Measurements from ENCODE around the gene MRFAP1L1. TPM values are rescaled to one million over a fixed set of nuclear protein-coding genes. Genes with fewer than 3 reads are reported as not detected.

MRFAP1L1 gene
- total RNA-seq, 1 donor from 2014 or later: 69.3 TPM

GRCh38 chr4:6659897-6660296 lies 49.8 kb downstream of the MRFAP1L1 start:
- Mint-ChIP-seq H3K9me3 (ENCODE audit: low read depth) (no peaks in the 10 kb centered on the region), H3K4me1 (ENCODE audit: low read depth) (no peaks in the 10 kb centered on the region), H3K4me3 (ENCODE audit: low read depth) (no peak overlapping the region), H3K27ac (no peak overlapping the region), H3K27me3 (peaks cover 28% of the 10 kb centered on the region), H3K36me3 (ENCODE audit: insufficient read depth) (peaks cover 1% of the 10 kb centered on the region)
- TF ChIP-seq, protein P1, sequence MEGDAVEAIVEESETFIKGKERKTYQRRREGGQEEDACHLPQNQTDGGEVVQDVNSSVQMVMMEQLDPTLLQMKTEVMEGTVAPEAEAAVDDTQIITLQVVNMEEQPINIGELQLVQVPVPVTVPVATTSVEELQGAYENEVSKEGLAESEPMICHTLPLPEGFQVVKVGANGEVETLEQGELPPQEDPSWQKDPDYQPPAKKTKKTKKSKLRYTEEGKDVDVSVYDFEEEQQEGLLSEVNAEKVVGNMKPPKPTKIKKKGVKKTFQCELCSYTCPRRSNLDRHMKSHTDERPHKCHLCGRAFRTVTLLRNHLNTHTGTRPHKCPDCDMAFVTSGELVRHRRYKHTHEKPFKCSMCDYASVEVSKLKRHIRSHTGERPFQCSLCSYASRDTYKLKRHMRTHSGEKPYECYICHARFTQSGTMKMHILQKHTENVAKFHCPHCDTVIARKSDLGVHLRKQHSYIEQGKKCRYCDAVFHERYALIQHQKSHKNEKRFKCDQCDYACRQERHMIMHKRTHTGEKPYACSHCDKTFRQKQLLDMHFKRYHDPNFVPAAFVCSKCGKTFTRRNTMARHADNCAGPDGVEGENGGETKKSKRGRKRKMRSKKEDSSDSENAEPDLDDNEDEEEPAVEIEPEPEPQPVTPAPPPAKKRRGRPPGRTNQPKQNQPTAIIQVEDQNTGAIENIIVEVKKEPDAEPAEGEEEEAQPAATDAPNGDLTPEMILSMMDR (IDR thresholded peaks at IDR 0.05; ENCODE audit: unreplicated experiment): no peak
- DNase-seq (ENCODE audit: low spot score, unreplicated experiment): no peak

- TF ChIP-seq, protein P1 (IDR thresholded peaks at IDR 0.05; ENCODE audit: unreplicated experiment): no peak
- no peak overlapping the region for H3K27ac Mint-ChIP-seq
- no peaks in the 10 kb centered on the region for H3K4me1 Mint-ChIP-seq (ENCODE audit: low read depth)
- peaks cover 1% of the 10 kb centered on the region for H3K36me3 Mint-ChIP-seq (ENCODE audit: insufficient read depth)
- H3K27me3 Mint-ChIP-seq: peaks cover 28% of the 10 kb centered on the region
- H3K4me3 Mint-ChIP-seq (ENCODE audit: low read depth): peak overlapping the region; percentile 19
- peaks cover 3% of the 10 kb centered on the region for H3K9me3 Mint-ChIP-seq (ENCODE audit: low read depth)
- DNase-seq (ENCODE audit: low spot score, unreplicated experiment): no peak
Measured at GRCh38 chr4:6658597-6659075, 51.0 kb downstream of the MRFAP1L1 start.

DNA sequence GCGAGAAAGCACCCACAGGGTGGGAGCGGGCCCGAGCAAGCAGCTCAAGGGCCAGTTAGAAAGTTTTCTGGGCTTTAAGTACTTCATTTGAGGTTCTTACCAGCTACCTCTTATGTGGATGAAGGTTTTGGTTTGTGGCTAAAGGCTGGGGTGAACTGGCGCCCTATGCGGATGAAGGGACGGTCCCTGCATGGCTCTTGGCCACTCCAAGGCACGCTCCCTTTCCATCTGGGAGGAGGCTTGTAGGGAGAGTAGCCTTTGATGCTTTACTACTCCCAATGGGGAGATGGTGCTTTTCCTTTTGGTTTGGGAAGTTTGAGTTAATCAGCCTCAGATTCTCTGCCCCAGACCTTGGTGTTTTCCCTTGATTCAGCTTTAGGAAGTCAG lies 51.5 kb downstream of the MRFAP1L1 start:
- Mint-ChIP-seq H3K27ac (no peak overlapping the region), H3K27me3 (peaks cover 28% of the 10 kb centered on the region), H3K4me1 (ENCODE audit: low read depth) (no peaks in the 10 kb centered on the region), H3K36me3 (ENCODE audit: insufficient read depth) (peaks cover 1% of the 10 kb centered on the region), H3K9me3 (ENCODE audit: low read depth) (peaks cover 3% of the 10 kb centered on the region), H3K4me3 (ENCODE audit: low read depth) (no peak overlapping the region)
- no peak for DNase-seq (ENCODE audit: low spot score, unreplicated experiment)
- TF ChIP-seq, protein P1 (IDR thresholded peaks at IDR 0.05; ENCODE audit: unreplicated experiment): no peak

Other genes with a start within 250 kb of the MRFAP1L1 start
- gene PPP2R2C, start 237.3 kb downstream of the MRFAP1L1 start, total RNA-seq: 0.19 and 0.29 TPM in 2 replicates
- gene MAN2B2, start 134.7 kb downstream of the MRFAP1L1 start, total RNA-seq: 25.4 and 26.2 TPM in 2 replicates
- 223 and 225 TPM in 2 replicates for gene MRFAP1, start 69.2 kb downstream of the MRFAP1L1 start, total RNA-seq
- 1.3 and 3.5 TPM in 2 replicates for gene S100P, start 16.0 kb downstream of the MRFAP1L1 start, total RNA-seq
- gene BLOC1S4, start 6.3 kb upstream of the MRFAP1L1 start, total RNA-seq: 18.8 and 20.0 TPM in 2 replicates
- gene KIAA0232, start 72.9 kb upstream of the MRFAP1L1 start, total RNA-seq: 50.3 and 52.8 TPM in 2 replicates
- 60.8 and 61.8 TPM in 2 replicates for gene TBC1D14, start 200.0 kb upstream of the MRFAP1L1 start, total RNA-seq

Data from progenitor cell of endocrine pancreas (in vitro differentiated cells).